B cell (primary cell): ENCODE data around the gene BEGAIN. TPM values are rescaled to one million over a fixed set of nuclear protein-coding genes. Genes with fewer than 3 reads are reported as not detected.

Experiments
- ATAC-seq: fragments of 200-7000 bp; cut with Tn5 transposase; one replicate; pipeline ENCODE4 v1.10.0; 2021; ENCODE audit warnings: low read depth, mild to moderate bottlenecking, moderate number of reproducible peaks, moderate library complexity
- CTCF ChIA-PET: fragments of 350-600 bp; sonication (Branson Sonifier 250); formaldehyde crosslinking; loops from one replicate; lab custom pipeline; 2021; ENCODE audit warnings: antibody characterized with exemption, inconsistent platforms; lab: Charles Lee
- POLR2A ChIA-PET: fragments of 350-600 bp; sonication (Branson Sonifier 250); formaldehyde crosslinking; loops from one replicate; lab custom pipeline; 2021; ENCODE audit warnings: antibody characterized with exemption; lab: Charles Lee
- DNase-seq: peaks from one replicate; pipeline ENCODE4 v3.0.0; 2013
- H2AFZ ChIP-seq: 2 replicates; pipeline ENCODE4 v1.6.1; 2012; ENCODE audit warnings: mild to moderate bottlenecking, low read depth, low read length; ENCODE audit not compliant: insufficient read depth, poor library complexity, severe bottlenecking
- H3K27ac ChIP-seq, 2 donors: 1 replicate in 1 of 2; 2 replicates in 1 of 2; pipeline ENCODE4 v1.5.1; 2012 to 2013; ENCODE audit warnings: low read length in 2 of 2, mild to moderate bottlenecking in 2 of 2, moderate library complexity in 1 of 2
- H3K27me3 ChIP-seq, 4 experiments: fragments of 200-600 bp in 1 of 4; sonication (generic) in 1 of 4; replicated peaks in 1 of 4; 1 replicate in 2 of 4; 2 replicates in 2 of 4; pipeline versions ENCODE4 v1.6.1 to v1.7.0; 2013 to 2016; ENCODE audit warnings: low read length in 3 of 4, mild to moderate bottlenecking in 2 of 4, mixed read lengths in 1 of 4, moderate library complexity in 1 of 4; ENCODE audit not compliant: insufficient read depth in 4 of 4, control insufficient read depth in 3 of 4; ENCODE audit errors: control extremely low read depth in 1 of 4
- H3K36me3 ChIP-seq, 2 experiments: replicated peaks in 1 of 2; 1 replicate in 1 of 2; 2 replicates in 1 of 2; pipeline versions ENCODE4 v1.6.1 to v1.7.1; 2013; ENCODE audit warnings: low read length in 1 of 2; ENCODE audit not compliant: insufficient read depth in 2 of 2, control insufficient read depth in 1 of 2; ENCODE audit errors: control extremely low read depth in 1 of 2, extremely low read depth in 1 of 2
- H3K4me1 ChIP-seq, 2 donors: fragments of 200-600 bp in 1 of 2; sonication (generic) in 1 of 2; 1 replicate in 1 of 2; 2 replicates in 1 of 2; pipeline versions ENCODE4 v1.5.1 to v1.6.1; 2013 to 2017; ENCODE audit warnings: low read length in 2 of 2; ENCODE audit not compliant: control insufficient read depth in 2 of 2, insufficient read depth in 2 of 2
- H3K4me2 ChIP-seq: replicated peaks from 2 replicates; pipeline ENCODE3; 2012; ENCODE audit warnings: mild to moderate bottlenecking, low read depth, low read length; ENCODE audit not compliant: poor library complexity, severe bottlenecking
- H3K4me3 ChIP-seq, 5 experiments: fragments of 200-600 bp in 1 of 5; sonication (generic) in 1 of 5; 1 replicate in 3 of 5; 2 replicates in 2 of 5; pipeline versions ENCODE4 v1.5.1 to v1.7.0; 2011 to 2016; ENCODE audit warnings: low read length in 4 of 5, mild to moderate bottlenecking in 4 of 5, low read depth in 2 of 5, control low read depth in 1 of 5, moderate library complexity in 1 of 5; ENCODE audit not compliant: insufficient read depth in 1 of 5; ENCODE audit errors: control extremely low read depth in 1 of 5, extremely low read depth in 1 of 5
- H3K79me2 ChIP-seq: fragments of 200-600 bp; sonication (generic); one replicate; pipeline ENCODE4 v1.6.0; 2016; ENCODE audit warnings: low read length; ENCODE audit not compliant: control insufficient read depth, insufficient read depth
- H3K9ac ChIP-seq: fragments of 200-600 bp; sonication (generic); 2 replicates; pipeline ENCODE4 v1.6.1; 2017; ENCODE audit warnings: mild to moderate bottlenecking, low read length, moderate library complexity
- H3K9me3 ChIP-seq, 3 donors: one replicate each; pipeline versions ENCODE4 v1.6.1 to v1.7.1; 2013; ENCODE audit warnings: low read length in 2 of 3; ENCODE audit not compliant: control insufficient read depth in 2 of 3, insufficient read depth in 1 of 3; ENCODE audit errors: control extremely low read depth in 1 of 3
- H4K20me1 ChIP-seq: 2 replicates; pipeline ENCODE4 v1.6.0; 2012; ENCODE audit warnings: mild to moderate bottlenecking, low read length; ENCODE audit not compliant: insufficient read depth, control insufficient read depth, poor library complexity, severe bottlenecking
- H3K27ac Mint-ChIP-seq: one replicate; pipeline ENCODE4 v1.8.0; 2021; ENCODE audit warnings: mixed read lengths
- H3K27me3 Mint-ChIP-seq: one replicate; pipeline ENCODE4 v1.8.0; 2021; ENCODE audit warnings: mixed read lengths
- H3K4me1 Mint-ChIP-seq: one replicate; pipeline ENCODE4 v1.8.0; 2021; ENCODE audit warnings: mixed read lengths
- H3K4me3 Mint-ChIP-seq: one replicate; pipeline ENCODE4 v1.8.0; 2021; ENCODE audit warnings: mixed read lengths
- H3K9me3 Mint-ChIP-seq: one replicate; pipeline ENCODE4 v1.8.0; 2022; ENCODE audit warnings: mixed read lengths; ENCODE audit not compliant: insufficient read depth
- EZH2 ChIP-seq: IDR thresholded peaks from 2 replicates; pipeline ENCODE4 v1.6.1; 2012; ENCODE audit warnings: borderline replicate concordance, low read depth, mild to moderate bottlenecking, moderate library complexity, low read length; ENCODE audit not compliant: insufficient read depth, poor library complexity, severe bottlenecking
- WGBS: methylation state at CpG from one replicate; pipeline ENCODE4 v1.1.5; 2013; ENCODE audit warnings: missing lambda C conversion rate; ENCODE audit not compliant: insufficient coverage; 5-methylcytosine and 5-hydroxymethylcytosine counted together
- intact Hi-C: fragments of 100-400 bp; cut with micrococcal nuclease; formaldehyde crosslinking; loops from one replicate; pipeline ENCODE4 v1.10.0; 2022
- polyA plus RNA-seq: library from polyadenylated mRNA; depleted of rRNA; stranded (reverse); fragments of >200 nt; gene quantifications from 2 replicates; pipeline ENCODE4 v1.2.3, GENCODE V29; 2012
- total RNA-seq, 2 donors: library from RNA; stranded (reverse); fragments of 120-200 nt in 1 of 2; gene quantifications; 1 replicate in 1 of 2; 2 replicates in 1 of 2; pipeline versions ENCODE4 v1.2.3 to v1.2.4, GENCODE V29; 2013 to 2022
- TF ChIP-seq, protein P1 (sequence below): fragments of 200-600 bp; IDR thresholded peaks from one replicate; pipeline ENCODE4 v1.8.0; 2022; ENCODE audit warnings: antibody characterized with exemption, mild to moderate bottlenecking

The BEGAIN gene
- total and polyA plus RNA-seq, 2 donors (not counting 1 experiment from before 2014, with no cell fraction given): 4.9 TPM; not detected in 1

DNA sequence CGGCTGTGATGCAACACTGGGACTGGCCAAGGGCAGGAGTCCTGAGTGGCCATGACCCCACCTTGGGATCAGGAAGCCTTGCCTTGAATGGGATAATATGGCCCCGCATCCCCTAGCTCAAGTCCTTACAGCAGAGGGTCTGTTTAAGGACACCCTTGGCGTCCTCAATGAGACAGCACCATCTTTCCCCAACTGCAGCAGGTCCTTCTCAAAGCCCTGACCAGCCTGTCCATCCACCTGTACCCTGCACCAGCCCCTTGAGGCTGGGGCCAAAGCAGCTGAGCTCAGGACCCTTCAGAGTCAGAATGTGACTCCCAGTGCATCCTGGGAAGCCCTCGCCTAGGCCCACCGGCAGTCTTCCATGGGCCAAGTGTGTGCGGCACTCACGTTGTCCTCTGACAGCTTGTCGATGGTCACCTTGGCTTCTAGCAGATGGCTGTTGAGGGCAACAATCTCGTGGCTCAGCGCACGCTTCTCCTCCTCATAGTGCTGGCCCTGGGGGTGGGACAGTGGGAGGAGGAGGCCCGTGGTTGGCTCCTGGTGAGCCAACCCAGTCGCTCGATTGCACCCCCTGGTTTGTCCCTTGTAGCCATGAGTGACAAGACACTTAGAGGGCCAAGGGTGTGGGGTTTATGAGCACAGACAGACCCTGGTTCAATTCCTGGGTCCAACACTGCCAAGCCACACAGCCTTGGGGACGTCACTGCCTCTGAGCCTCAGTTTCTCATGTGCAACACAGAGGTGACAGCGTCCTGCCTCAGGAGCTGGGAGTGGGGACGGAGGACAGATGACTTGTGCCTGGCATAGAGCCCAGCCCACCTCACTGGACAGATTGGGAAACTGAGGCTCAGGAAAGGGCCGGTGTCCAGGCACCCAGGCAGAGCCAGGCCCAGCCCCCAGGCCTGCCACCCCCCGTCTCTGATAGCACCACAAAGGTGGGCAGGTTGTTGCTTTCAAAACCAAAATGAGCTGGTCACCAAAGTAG lies 43.5 kb downstream of the BEGAIN start:
- Histone ChIP-seq H4K20me1 (no peaks in the 10 kb centered on the region), H3K4me2 (no peak overlapping the region), H3K9ac (no peak overlapping the region), H3K27ac (no peak overlapping the region), H3K27me3 (no peaks in the 10 kb centered on the region), H3K79me2 (no peaks in the 10 kb centered on the region), H3K36me3 (no peaks in the 10 kb centered on the region), H3K4me3 (no peak overlapping the region), H2AFZ (no peak overlapping the region), H3K9me3 (no peaks in the 10 kb centered on the region), H3K4me1 (peaks cover 19 to 22% of the 10 kb centered on the region in 2 donors)
- Mint-ChIP-seq H3K4me3 (no peak overlapping the region), H3K4me1 (peaks cover 10% of the 10 kb centered on the region), H3K27ac (no peak overlapping the region), H3K9me3 (no peaks in the 10 kb centered on the region), H3K27me3 (peaks cover under 1% of the 10 kb centered on the region)
- POLR2A ChIA-PET: no interaction called here
- TF ChIP-seq, protein P1, sequence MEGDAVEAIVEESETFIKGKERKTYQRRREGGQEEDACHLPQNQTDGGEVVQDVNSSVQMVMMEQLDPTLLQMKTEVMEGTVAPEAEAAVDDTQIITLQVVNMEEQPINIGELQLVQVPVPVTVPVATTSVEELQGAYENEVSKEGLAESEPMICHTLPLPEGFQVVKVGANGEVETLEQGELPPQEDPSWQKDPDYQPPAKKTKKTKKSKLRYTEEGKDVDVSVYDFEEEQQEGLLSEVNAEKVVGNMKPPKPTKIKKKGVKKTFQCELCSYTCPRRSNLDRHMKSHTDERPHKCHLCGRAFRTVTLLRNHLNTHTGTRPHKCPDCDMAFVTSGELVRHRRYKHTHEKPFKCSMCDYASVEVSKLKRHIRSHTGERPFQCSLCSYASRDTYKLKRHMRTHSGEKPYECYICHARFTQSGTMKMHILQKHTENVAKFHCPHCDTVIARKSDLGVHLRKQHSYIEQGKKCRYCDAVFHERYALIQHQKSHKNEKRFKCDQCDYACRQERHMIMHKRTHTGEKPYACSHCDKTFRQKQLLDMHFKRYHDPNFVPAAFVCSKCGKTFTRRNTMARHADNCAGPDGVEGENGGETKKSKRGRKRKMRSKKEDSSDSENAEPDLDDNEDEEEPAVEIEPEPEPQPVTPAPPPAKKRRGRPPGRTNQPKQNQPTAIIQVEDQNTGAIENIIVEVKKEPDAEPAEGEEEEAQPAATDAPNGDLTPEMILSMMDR: no peak
- DNase-seq (no peak), ATAC-seq (no peak)
- 95% methylated on average over 17 of the region's 19 CpGs for WGBS
- intact Hi-C loops: no loop called here
- CTCF ChIA-PET: no interaction called here

DNA sequence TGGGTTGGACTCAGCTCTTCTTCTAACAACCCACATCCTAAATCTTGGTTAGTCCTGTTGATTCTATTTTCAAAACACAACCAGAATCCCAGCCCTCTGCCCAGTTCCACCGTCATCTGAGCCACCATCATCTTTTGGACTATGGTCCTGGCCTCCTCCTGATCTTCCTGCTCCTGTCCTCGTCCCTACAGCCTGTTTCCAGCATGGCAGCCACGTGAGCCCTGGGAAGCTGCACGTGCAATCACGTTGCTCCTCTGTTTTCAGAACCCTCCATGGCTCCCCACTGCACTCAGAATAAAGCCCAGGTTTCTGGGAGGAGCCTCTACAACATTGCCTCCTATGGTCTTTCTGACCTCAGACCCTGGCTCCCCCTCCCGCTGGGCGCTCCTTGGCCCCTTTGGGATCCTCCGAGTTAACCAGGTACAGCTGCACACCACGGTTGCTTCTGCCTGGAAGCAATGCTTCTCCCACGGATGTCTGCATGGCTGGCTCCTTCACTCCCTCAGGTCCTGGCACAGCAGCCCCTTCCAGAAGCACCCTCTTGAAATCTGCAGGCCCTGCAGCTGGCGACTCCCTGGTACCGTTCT lies 44.5 kb downstream of the BEGAIN start:
- no peaks in the 10 kb centered on the region for H3K79me2 ChIP-seq
- no peaks in the 10 kb centered on the region for H3K36me3 ChIP-seq
- Mint-ChIP-seq H3K9me3 (no peaks in the 10 kb centered on the region), H3K4me3 (no peak overlapping the region), H3K4me1 (peaks cover 8% of the 10 kb centered on the region), H3K27me3 (no peaks in the 10 kb centered on the region), H3K27ac (no peak overlapping the region)
- intact Hi-C loops: no loop called here
- peaks cover 0 to 3% (median 0%) of the 10 kb centered on the region in 3 donors for H3K9me3 ChIP-seq
- CTCF ChIA-PET: no interaction called here
- H3K4me1 ChIP-seq: peaks cover 11 to 15% of the 10 kb centered on the region in 2 donors
- H3K4me2 ChIP-seq: no peak overlapping the region
- no peak overlapping the region for H3K27ac ChIP-seq
- H3K9ac ChIP-seq: no peak overlapping the region
- H3K4me3 ChIP-seq: no peak overlapping the region
- no peaks in the 10 kb centered on the region for H3K27me3 ChIP-seq
- no peak for DNase-seq
- TF ChIP-seq, protein P1: no peak
- no peak for TF ChIP-seq EZH2
- POLR2A ChIA-PET: no interaction called here
- H2AFZ ChIP-seq: no peak overlapping the region
- ATAC-seq: no peak
- H4K20me1 ChIP-seq: no peaks in the 10 kb centered on the region
- WGBS: 94% methylated on average over 12 of the region's 12 CpGs
